ENCODE data around the gene NABP1.

- no peak for TF ChIP-seq POLR2A (IDR thresholded peaks at IDR 0.05)
- TF ChIP-seq CTCF (IDR thresholded peaks at IDR 0.05), result no peak
Observed at GRCh38 chr2:191631754-191632153, 46.2 kb upstream of the NABP1 start.

All from esophagus squamous epithelium (tissue), 4 donors.